ELF-1 (cell line): ENCODE data around the gene KCNIP3.
A peak's percentile ranks its signal among the peaks of the same experiment; 100 is the strongest.
"Not testable (repeated sequence)": the region's sequence is repeated elsewhere in the genome, so short reads cannot be mapped to it uniquely, and the experiment has no call there.

Experiments
- DNase-seq: peaks from one replicate; pipeline ENCODE4 v3.0.0-alpha.2; 2016; ENCODE audit warnings: low read depth, low spot score

Gene KCNIP3

DNA sequence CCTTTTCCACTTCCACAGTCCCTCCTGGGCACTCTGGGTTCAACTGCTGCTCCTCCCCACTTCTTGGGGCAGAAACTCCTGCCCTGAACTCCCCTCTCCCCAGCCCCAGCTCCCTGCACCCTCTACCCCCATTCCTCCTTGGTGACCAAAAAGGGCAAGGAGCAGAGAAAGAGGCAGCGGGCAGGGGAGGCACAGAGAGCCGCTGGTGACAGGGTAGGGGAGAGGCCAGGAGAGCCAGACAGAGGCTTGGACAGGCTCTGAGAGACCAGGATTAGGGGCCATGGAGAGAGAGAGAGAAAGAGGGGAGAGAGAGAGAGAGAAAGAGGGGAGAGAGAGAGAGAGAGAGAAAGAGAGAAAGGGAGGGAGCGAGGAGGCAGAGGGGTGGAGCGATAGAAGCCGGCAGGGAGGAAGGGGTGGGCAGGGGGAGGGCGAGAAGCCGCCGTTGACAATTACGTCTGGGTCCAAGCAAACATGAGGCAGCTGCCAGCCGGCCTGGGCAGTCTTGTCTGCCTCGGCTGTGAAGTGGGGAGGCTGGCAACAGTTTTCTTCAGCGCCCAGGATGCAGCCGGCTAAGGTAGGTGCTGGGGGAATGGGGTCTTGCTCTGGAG is at the start of gene KCNIP3:
TSS of gene KCNIP3 (plus strand) at position 468 of the 608 bp plus-strand sequence. CDS start at position 560, 92 bp downstream.
- no peak for DNase-seq

DNA sequence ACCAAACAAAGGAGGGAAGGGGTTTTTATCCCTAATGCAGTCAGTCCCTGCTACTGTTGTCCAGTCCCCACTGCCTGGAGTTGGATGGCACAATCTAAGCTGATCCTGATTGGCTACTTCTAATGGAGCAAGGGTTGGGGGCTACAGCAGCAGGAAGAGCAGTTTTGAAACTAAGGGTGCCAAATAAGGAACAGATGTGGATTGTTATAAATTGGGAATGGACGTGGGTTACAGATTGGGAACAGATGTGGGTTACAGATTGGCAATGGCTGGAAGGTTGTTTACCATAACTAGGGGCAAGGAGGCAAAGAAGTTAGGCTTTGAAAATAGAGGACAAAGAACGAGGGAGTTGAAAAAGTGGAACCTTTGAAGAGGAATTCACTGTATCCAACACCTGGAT is 38.9 kb upstream of the KCNIP3 start:
- no peak for DNase-seq

DNA sequence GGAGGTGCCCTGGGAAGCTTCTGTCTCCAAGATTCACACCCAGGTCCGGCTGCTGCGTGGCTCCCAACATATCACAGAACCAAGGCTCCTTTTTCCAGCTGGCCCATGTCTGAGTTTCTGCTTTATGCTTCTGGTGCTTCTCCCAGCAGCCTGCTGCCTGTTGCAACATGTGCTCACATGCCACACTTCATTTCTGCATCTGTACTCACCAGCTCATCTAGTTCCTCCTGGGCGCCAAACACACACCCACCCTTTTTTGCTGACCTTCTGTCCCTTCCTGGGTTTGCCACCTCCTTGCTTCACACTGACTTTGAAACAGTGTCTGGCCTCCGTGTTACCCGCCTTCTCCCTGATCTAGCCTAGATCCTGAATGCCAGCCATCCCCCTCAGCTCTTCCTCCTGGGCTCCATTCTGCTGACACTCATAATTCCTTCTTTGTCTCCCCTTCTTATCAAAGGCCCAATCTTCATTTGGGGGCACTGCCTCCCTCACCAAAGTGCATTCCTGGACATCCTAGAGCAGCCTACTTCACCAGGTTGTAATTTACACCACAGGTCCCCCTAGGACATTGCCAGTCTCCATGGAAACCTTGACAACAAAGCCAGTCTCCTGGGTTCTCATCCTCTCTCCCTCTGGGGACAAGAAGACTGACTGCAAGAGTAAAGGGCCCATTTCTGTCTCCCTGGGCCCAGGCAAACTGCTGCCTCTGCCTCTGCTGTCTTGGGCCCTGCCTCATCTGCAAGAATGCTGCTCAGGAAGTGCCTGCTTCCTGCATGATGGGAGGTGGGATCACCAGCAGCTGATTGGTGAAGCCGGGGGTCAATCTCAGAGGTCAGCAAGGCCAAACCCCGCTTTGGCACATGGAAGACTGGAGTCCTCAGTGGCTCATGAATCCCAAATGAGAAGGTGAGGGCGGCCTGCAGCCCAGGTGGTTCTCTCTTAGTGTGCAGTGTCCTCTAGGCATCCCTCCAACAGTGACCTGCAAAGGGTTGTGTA is 36.8 kb upstream of the KCNIP3 start:
- peak; percentile 37 for DNase-seq

DNA sequence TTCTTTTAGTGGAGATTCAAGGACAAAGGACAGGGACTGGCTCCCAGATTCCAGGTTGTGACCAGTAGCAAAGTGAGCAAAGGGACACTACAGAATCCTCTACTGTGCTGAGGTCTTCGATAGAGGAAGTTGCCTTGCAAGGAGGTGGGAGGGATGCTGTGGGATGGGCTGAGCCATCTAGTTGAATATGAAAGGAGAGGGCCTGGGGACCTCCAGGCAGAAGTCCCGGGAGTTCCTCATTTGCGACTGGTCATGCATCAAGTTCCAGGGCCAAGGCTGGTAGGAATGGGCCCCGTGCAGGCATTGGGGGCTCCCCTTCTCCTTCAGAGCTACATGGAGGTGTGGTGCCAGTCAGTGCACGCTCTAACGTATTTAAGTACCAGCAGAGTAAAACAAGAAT is 35.5 kb upstream of the KCNIP3 start:
- DNase-seq, result no peak

DNA sequence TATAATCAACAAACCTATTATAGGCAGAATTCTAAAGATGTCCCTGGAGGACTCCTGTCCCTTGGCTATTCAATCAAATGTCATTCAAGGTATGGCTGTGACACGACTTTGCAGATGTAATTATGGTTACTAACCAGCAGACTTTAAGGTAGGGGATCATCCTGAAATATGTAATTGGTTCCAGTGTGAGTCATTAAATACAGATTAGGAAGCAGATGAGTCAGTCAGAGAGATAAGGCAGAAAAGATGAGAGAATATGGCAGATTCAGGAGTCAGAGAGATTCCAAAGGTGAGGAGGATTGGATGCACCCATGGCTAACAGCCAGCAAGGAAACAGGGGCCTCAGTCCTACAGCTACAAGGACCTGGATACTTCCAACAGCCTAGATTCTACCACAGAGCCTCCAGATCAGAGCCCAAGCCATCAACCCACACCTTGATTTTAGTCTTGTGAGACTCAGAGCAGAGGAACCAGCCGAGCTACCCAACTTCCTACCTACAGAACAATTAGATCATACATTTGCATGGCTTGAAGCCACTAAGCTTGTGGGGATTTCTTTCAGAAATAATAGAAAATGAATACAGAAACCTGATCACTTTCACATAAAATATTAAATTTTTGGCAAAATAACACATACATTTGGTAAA is 34.1 kb upstream of the KCNIP3 start:
- DNase-seq, result no peak

DNA sequence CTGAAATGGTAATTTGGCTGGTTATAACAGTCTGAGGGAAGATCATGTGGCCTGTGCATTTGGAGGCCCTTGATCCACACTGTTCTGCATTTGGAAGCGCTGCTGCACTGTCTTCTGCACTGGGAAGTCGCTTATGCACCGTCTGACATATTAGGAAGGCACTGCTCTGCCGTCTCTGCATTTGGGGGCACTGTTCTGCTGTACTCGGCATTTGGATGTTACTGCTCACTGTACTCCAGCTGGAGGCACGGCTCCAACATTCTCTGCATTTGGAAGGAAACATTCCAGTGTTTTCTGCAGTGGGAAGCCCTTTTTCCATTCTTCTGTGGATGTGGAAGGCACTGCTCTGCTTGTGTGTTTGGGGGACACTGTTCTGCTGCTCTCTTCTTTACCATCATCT is 32.5 kb upstream of the KCNIP3 start:
- no peak for DNase-seq

DNA sequence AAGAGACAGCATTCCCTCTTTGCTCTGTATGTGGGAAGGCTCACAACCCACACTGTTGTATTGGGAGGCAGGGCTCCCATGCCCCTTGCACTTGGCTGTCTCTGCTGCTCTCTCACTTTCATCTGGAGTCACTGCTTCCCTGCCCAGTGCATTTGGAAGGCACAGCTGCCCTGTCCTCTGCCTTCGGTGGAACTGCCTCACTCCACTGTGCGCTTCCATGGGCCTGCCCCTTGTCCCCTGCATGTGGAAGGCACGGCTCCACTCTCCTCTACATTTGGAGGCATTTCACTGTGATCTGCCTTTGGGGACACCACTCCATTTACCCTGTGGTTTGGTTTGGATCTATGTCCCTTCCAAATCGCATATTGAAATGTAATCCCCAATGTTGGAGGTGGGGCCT is 32.0 kb upstream of the KCNIP3 start:
- no peak for DNase-seq

DNA sequence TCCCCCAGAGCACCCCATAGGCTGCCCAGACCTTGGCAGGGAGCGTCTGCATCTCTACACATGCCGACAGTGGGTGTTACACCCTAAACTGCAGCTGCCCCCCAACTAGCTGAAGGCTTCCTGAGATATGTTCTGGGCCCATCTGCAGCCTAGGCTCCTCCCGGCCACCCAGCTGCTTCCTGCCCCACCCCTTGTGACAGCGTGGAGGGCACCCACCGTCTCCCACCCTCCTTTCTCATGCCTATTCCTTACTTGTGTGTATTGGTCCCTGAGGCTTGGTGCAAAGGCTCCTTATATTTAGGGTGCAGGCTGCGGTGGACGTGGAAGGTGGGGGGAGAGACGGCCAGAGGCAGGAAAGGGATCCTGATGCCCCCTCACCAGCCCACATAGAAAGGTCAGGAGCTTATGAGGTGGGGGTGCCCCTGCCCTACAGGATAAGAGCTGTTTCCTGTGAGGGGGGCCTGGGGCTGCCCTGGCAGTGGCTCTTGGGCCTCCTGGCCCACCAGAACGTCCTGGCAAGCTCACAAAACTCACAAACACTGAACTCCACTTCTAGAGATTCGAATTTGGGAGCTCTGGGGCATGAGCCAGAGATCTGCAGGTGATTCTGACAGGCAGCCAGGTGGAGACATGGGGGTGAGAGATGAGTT is 30.2 kb upstream of the KCNIP3 start:
- DNase-seq, result no peak

DNA sequence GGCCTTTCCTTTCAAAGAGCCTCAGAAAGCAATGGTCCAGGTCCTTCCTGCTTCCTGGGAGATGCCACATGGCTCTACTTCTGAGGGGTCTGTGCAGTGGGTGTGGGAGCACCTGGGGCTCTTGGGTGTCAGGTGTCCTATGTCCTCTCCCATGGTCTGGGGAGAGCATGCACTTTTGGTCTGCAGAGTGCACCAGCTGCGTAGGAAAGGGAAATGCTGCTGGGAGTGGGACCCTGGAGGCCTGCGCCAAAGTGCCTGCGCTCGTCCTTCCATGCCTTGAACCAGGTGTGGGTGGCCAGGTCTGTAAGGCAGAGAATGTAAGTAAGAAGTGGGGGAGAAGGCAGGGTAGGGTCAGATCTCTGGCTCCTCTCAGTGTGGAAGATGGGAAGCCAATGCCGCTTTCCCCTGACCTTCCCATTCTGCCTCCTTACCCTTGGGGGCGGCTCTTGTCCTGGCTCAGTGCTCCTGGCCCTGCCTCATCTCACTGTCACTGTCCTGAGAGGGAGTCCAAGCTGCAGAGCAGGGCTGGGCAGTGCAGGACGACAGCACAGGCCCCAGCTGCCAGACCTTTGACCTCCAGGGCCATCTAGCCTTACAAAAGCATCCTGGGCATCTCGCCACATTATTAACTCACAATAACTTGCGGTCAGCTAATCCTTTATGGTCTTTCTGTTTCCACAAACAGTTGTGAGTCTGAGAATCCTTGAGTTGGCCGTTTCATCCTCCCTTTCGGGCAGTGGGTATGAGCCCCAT is 29.5 kb upstream of the KCNIP3 start:
- DNase-seq, result no peak

DNA sequence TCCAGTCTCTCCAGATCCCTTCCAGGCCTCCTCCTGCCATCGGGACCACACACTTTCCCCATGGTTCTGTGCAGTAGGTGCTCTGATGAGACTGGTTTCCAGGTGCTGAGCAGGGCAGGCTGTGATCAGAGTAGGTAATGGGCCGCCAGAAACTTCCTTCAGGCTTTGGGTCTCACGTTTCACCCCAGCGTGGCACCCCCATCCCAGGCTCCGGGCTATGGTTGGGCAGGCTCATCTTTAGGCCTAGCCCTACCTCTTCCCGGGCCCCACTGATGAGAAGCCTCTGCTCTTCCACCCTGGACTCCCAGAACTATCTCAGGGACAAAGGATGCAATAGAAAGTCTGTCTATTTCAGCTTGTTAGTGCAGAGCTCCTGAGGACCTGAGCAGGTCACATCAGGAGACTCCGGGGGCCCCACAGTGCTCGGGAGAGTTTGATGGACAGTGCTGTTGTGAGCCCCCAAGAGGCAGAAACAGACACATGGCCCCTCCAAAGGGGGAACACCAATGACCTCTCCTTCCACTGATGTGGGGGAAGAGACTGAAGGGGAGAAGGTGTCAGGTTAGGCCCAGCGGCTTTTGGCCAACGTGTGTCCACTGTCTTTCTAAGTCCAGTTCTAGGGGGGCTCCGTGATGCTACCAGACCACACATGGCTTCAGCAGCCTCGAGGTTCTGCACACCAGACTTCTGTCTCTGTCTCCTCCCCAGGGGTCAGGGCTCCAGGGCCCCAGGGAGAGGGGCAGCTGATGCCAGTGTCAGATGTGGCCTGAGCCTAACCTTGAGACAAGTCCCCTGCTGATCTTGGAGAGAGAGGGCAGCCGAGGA is 28.7 kb upstream of the KCNIP3 start:
- DNase-seq, result no peak

DNA sequence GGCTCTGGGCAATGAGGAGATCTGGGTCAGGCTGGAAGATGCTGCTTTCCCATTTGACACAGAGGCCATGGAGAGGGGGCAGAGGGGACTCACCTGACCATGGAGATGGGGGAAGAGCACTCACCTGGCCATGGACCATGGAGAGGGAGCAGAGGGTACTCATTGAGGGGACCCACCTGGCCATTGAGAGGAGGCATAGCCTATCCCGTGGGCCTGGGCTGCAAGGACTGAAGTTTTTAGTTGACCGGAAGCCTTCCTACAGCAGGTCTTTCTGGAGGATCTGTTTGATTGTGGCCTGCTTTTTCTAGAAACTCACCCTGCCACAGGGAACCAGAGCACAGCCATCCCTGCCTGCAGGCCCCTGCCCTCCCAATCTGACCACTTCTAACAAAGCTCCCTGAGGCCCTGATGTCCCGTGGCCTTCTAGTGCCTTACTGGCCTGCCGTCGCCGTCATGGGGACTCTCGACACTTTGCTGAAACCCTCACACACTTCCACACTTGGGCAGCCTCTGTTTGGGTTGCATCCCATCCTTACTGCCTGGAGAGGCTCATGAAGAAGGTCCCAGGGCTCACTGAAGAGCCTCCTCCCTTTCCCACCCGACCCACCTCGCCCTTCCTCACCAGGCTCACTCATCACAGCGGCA is 28.0 kb upstream of the KCNIP3 start:
- DNase-seq, result no peak

DNA sequence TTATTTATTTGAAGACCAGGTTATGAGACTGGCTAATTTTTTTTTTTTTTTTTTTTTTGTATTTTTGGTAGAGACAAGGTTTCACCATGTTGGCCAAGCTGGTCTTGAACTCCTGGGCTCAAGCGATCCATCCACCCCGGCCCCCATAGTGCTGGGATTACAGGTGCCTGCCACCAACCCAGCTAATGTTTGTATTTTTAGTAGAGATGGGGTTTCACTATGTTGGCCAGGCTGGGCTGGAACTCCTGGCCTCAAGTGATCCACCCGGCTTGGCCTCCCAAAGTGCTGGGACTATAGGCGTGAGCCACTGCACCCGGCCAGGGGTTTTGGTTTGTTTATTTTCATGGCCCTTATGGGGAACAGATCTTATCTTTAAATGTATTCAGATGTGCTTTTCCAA is 27.4 kb upstream of the KCNIP3 start:
- not testable (repeated sequence) for DNase-seq

DNA sequence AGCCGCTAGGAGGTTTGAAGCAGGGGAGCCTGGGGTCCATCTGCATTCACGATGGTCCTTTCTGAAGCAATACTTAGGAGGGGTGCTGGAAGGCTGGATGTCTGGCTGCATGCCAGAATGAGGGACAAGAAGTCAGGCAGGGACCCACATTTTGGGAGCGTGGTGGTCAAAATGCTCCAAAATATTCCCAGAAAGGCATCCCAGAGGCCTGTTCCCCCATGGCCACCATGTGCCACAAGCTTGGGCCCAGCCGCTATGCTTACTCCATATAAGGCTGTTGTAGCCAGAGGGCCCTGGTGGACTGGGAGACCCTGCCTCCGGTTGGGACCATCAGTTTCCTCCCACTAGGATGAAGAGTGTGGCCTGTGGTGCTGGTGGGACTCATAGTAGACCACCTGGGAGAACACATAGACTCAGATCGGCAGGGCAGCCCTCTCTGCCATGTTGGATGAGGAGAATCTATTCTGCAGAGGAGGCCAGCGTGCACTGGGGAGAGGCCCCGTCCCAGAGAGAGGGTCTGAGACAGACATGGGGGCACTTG is 26.5 kb upstream of the KCNIP3 start:
- no peak for DNase-seq

DNA sequence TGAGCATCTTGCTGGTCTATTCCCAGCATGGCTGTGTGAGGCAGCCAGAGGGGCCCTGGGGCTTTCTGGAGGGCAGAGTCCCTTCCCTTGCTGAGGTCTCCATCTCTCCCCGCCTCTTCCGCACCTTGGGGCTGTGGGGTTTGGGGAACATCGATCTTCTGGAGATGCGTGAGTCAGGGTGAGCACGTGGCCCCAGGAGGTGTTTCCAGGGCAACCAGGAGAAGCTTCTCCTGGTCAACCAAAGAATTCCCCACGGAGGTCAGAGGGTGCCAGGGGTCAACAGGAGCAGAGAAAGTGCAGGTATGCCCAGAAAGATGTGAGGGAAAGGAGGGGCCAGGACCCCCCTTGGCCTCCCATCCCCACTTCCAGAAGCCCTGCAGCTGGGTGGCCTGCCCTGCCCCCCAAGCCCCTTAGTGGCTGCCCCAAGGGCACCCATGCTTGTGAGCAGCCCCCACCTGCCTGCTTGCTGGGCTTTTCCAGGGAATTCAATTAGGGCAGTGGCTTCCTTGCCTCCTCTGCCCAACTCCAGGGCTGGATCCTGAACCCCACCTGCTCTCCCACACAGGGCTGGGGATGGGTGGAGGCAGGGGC is 25.7 kb upstream of the KCNIP3 start:
- no peak for DNase-seq

DNA sequence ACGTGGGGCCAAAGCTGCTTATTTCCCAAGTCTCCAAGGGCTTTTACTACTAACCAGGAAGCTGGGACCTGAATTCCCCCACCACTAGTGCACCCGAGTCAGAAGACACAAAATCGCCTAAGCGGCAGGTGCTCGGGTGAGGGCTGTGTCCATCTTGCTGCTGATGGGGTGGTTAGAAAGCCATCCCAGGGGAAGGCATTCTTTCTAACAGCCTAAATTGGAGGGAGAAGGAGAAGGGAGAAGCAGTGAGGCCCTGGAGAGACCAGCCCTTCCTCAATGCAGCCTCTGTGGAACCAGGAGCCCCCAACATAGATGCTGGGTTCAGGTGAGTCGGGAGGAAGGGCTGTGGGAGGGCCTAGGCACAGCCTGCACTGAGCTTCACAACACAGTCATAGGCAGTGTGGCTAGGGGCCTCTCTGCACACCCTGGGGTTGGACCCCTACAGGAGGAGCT is 24.8 kb upstream of the KCNIP3 start:
- DNase-seq, result no peak

DNA sequence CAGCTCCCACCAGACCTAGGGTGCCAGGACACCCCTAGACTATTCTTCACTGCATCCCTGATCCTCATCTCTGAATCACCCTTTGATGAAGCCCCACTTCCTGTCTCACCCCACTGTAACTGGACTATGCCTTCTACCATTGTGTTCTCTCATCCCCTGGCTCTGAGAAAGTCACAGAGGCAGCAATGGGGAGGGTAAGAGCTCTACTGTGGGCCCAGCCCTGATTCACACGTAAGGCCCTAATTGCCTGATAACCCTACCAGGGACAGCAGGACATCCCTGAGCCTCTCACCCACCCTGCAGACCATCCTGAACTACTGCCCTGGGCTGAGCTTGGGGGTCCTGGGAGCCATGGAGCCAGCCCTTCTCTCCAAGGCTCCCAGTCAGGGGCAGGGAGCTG is 24.4 kb upstream of the KCNIP3 start:
- DNase-seq, result no peak

DNA sequence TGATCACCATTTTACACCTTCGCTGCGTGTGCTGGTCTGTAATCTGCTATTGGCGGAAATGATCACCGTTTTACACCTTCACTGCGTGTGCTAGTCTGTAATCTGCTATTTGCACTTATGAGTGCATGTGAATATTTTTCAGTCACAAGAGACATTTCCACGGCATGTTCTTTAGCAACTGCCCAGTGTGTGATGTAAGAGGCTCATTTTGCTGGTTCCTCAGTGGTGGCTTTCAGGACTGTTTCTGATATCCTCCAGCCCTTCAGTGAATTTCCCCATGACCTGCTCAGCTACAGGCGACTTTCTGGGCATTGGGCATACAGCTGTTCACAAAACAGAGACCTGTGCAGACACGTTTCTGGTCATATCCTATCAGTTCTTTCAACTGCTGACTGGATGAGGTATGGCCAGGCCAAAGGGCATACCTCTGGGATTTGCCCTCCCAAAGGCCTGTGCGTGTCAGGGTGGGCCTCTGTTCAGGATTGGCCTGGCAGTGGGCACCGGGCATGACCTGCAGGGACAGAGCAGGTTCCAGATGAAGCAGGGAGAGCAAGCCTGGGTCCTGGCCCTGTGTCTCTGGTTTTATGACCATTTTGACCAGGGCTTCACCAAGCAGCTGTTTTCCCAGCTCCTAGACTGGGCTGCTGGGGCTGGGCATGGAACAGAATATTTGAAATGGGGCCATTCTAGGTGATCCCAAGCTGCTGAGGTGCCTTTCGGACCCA is 23.4 kb upstream of the KCNIP3 start:
- no peak for DNase-seq
